Neural progenitor cell (in vitro differentiated cells): Measurements from ENCODE around the gene CES2. TPM values are rescaled to one million over a fixed set of nuclear protein-coding genes. Genes with fewer than 3 reads are reported as not detected.

Source experiments
- DNase-seq: peaks from one replicate; pipeline ENCODE4 v3.0.0-alpha.2; 2016; ENCODE audit warnings: low spot score
- H2AFZ ChIP-seq: fragments of 200-600 bp; sonication (generic); replicated peaks from 2 replicates; pipeline ENCODE4 v1.6.1; 2016; ENCODE audit warnings: antibody characterized with exemption
- H3F3A ChIP-seq: fragments of 200-600 bp; sonication (generic); 2 replicates; pipeline ENCODE4 v1.6.1; 2016; ENCODE audit warnings: antibody characterized with exemption, low read depth
- H3K27ac ChIP-seq: fragments of 200-600 bp; sonication (generic); 2 replicates; pipeline ENCODE4 v1.5.1; 2016; ENCODE audit warnings: mild to moderate bottlenecking
- H3K27me3 ChIP-seq: fragments of 200-600 bp; sonication (generic); 2 replicates; pipeline ENCODE4 v1.6.1; 2016; ENCODE audit warnings: mild to moderate bottlenecking, moderate library complexity
- H3K36me3 ChIP-seq: fragments of 200-600 bp; sonication (generic); 2 replicates; pipeline ENCODE4 v1.5.1; 2016
- H3K4me1 ChIP-seq: fragments of 200-600 bp; sonication (generic); 2 replicates; pipeline ENCODE4 v1.6.1; 2016; ENCODE audit warnings: mixed run types
- H3K4me2 ChIP-seq: fragments of 200-600 bp; sonication (generic); 2 replicates; pipeline ENCODE4 v1.6.1; 2016
- H3K4me3 ChIP-seq: fragments of 200-600 bp; sonication (generic); 2 replicates; pipeline ENCODE4 v1.5.1; 2016
- H3K79me2 ChIP-seq: fragments of 200-600 bp; sonication (generic); 2 replicates; pipeline ENCODE4 v1.6.1; 2016; ENCODE audit warnings: low read depth
- H3K9ac ChIP-seq: fragments of 200-600 bp; sonication (generic); 2 replicates; pipeline ENCODE4 v1.6.1; 2016
- H3K9me3 ChIP-seq: fragments of 200-600 bp; sonication (generic); 2 replicates; pipeline ENCODE4 v1.5.1; 2016; ENCODE audit warnings: low read depth
- H4K20me1 ChIP-seq: fragments of 200-600 bp; sonication (generic); 2 replicates; pipeline ENCODE4 v1.6.1; 2016; ENCODE audit warnings: low read depth
- H3K27ac Mint-ChIP-seq: 3 replicates; pipeline ENCODE4 v1.8.0; 2021; ENCODE audit warnings: mixed read lengths
- H3K27me3 Mint-ChIP-seq: 2 replicates; pipeline ENCODE4 v1.8.0; 2022; ENCODE audit warnings: low read depth, mild to moderate bottlenecking, inconsistent platforms, moderate library complexity, mixed read lengths; ENCODE audit not compliant: insufficient read depth
- H3K36me3 Mint-ChIP-seq: 3 replicates; pipeline ENCODE4 v1.8.0; 2021; ENCODE audit warnings: mixed read lengths
- H3K4me1 Mint-ChIP-seq: 3 replicates; pipeline ENCODE4 v1.8.0; 2021; ENCODE audit warnings: mixed read lengths
- H3K4me3 Mint-ChIP-seq: 3 replicates; pipeline ENCODE4 v1.8.0; 2021; ENCODE audit warnings: mild to moderate bottlenecking, moderate library complexity, mixed read lengths
- H3K9me3 Mint-ChIP-seq: 3 replicates; pipeline ENCODE4 v1.8.0; 2020; ENCODE audit warnings: mixed read lengths
- EZH2 ChIP-seq: fragments of 200-600 bp; sonication (generic); IDR thresholded peaks from 2 replicates; pipeline ENCODE4 v1.6.1; 2017; ENCODE audit warnings: antibody characterized with exemption, mild to moderate bottlenecking, moderate library complexity
- EZH2phosphoT487 ChIP-seq: fragments of 200-600 bp; sonication (generic); IDR thresholded peaks from 2 replicates; pipeline ENCODE4 v1.6.1; 2017; ENCODE audit warnings: antibody characterized with exemption
- total RNA-seq: library from RNA; depleted of rRNA; stranded (reverse); fragments of >200 nt; gene quantifications from 2 replicates; pipeline ENCODE4 v1.2.3, GENCODE V29; 2015; ENCODE audit warnings: low replicate concordance
- TF ChIP-seq, protein P1 (sequence below): fragments of 200-600 bp; sonication (generic); IDR thresholded peaks from 2 replicates; pipeline ENCODE4 v1.5.1; 2017; ENCODE audit warnings: antibody characterized with exemption, mild to moderate bottlenecking

Gene CES2
- total RNA-seq, 1 donor from 2014 or later = 11.1 TPM

DNA sequence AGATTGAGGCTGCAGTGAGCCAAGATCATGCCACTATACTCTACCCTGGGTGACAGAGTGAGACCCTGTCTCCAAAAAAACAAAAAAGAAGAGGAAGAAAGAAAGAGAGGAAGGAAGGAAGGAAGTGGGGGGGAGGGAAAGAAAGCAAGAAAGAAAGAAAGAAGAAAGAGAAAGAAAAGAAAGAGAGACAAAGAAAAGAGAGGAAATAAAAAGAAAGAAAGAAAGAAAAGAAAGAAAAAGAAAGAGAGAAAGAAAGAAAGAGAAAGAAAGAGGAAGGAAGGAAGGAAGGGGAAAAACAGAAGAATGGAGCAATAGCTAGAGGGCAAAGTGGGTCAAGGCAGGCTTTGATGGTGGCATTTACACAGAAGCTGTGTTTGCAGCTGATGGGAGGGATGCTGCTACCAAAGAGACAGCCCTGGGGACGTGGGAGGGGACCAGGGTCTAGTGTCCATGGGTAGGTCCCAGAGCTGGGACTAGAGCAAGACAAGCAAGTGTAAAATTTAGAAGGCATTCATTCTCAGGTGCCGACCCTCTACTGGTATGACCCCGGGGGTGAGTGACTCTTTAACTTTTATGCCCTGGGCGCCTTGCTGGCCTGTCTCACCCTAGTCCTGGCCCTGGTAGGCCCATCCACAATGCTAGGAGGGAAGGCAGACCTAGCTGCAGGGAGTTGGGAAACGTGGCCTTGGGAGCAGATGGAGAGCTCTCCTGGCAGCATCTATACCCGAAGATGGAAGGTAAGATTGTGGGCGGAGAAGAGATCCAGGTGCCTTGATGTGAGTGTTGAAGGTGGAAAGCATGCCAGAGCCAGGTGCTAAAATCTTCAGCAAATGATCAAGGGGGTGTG lies 23.8 kb downstream of the CES2 start:
- peaks cover 12% of the 10 kb centered on the region for H3K4me1 Mint-ChIP-seq
- Histone ChIP-seq H3K4me1 (no peaks in the 10 kb centered on the region), H3F3A (no peaks in the 10 kb centered on the region), H3K79me2 (no peaks in the 10 kb centered on the region), H3K36me3 (no peaks in the 10 kb centered on the region), H3K27ac (no peak overlapping the region), H3K4me3 (no peak overlapping the region), H3K9me3 (no peaks in the 10 kb centered on the region), H4K20me1 (no peaks in the 10 kb centered on the region), H3K9ac (no peak overlapping the region), H2AFZ (no peak overlapping the region), H3K4me2 (no peak overlapping the region), H3K27me3 (peaks cover 21% of the 10 kb centered on the region)
- H3K4me3 Mint-ChIP-seq = no peak overlapping the region
- no peak overlapping the region for H3K27ac Mint-ChIP-seq
- H3K9me3 Mint-ChIP-seq = no peaks in the 10 kb centered on the region
- DNase-seq = no peak
- no peaks in the 10 kb centered on the region for H3K36me3 Mint-ChIP-seq
- TF ChIP-seq, protein P1, sequence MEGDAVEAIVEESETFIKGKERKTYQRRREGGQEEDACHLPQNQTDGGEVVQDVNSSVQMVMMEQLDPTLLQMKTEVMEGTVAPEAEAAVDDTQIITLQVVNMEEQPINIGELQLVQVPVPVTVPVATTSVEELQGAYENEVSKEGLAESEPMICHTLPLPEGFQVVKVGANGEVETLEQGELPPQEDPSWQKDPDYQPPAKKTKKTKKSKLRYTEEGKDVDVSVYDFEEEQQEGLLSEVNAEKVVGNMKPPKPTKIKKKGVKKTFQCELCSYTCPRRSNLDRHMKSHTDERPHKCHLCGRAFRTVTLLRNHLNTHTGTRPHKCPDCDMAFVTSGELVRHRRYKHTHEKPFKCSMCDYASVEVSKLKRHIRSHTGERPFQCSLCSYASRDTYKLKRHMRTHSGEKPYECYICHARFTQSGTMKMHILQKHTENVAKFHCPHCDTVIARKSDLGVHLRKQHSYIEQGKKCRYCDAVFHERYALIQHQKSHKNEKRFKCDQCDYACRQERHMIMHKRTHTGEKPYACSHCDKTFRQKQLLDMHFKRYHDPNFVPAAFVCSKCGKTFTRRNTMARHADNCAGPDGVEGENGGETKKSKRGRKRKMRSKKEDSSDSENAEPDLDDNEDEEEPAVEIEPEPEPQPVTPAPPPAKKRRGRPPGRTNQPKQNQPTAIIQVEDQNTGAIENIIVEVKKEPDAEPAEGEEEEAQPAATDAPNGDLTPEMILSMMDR = no peak
- H3K27me3 Mint-ChIP-seq = peaks cover 15% of the 10 kb centered on the region

- Histone ChIP-seq H3K27me3 (peaks cover 21% of the 10 kb centered on the region), H3K4me3 (no peak overlapping the region), H3K36me3 (no peaks in the 10 kb centered on the region), H4K20me1 (no peaks in the 10 kb centered on the region), H3K79me2 (no peaks in the 10 kb centered on the region), H3K4me1 (no peaks in the 10 kb centered on the region), H2AFZ (no peak overlapping the region), H3K27ac (no peak overlapping the region), H3K9ac (no peak overlapping the region), H3K4me2 (no peak overlapping the region), H3F3A (no peaks in the 10 kb centered on the region), H3K9me3 (no peaks in the 10 kb centered on the region)
- Mint-ChIP-seq H3K36me3 (no peaks in the 10 kb centered on the region), H3K9me3 (no peaks in the 10 kb centered on the region), H3K4me1 (peaks cover 12% of the 10 kb centered on the region), H3K4me3 (no peak overlapping the region), H3K27ac (no peak overlapping the region), H3K27me3 (peaks cover 15% of the 10 kb centered on the region)
- TF ChIP-seq EZH2phosphoT487 (no peak), EZH2 (no peak)
- TF ChIP-seq, protein P1 = no peak
- no peak for DNase-seq
These were observed 24.4 kb downstream of the CES2 start for GRCh38 chr16:66959704-66960161.

DNA sequence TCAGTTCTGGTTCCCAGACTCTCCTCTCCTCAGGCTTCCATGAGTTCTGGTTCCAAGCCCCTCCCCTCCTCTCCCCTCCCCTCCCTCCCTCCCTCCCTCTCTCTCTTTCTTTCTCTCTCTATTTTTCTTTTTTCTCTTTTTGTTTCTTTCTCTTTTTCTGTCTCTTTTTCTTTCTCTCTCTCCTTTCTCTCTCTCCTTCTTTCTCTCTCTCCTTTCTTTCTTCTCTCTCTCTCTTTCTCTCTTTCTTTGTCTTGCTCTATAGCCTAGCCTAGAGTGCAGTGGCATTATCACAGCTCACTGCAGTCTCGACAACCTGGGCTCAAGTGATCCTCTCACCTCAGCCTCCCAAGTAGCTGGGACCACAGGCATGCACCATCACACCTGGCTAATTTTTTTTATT lies 25.0 kb downstream of the CES2 start:
- TF ChIP-seq EZH2phosphoT487 = no peak
- TF ChIP-seq, protein P1 = no peak
- no peak for TF ChIP-seq EZH2
- Histone ChIP-seq H4K20me1 (no peaks in the 10 kb centered on the region), H3K9ac (no peak overlapping the region), H3K4me2 (no peak overlapping the region), H3K27ac (no peak overlapping the region), H2AFZ (no peak overlapping the region), H3F3A (no peaks in the 10 kb centered on the region), H3K36me3 (no peaks in the 10 kb centered on the region), H3K9me3 (no peaks in the 10 kb centered on the region), H3K4me1 (no peaks in the 10 kb centered on the region), H3K27me3 (peaks cover 21% of the 10 kb centered on the region), H3K4me3 (no peak overlapping the region), H3K79me2 (no peaks in the 10 kb centered on the region)
- Mint-ChIP-seq H3K4me1 (peaks cover 12% of the 10 kb centered on the region), H3K36me3 (no peaks in the 10 kb centered on the region), H3K9me3 (no peaks in the 10 kb centered on the region), H3K27me3 (peaks cover 13% of the 10 kb centered on the region), H3K27ac (no peak overlapping the region), H3K4me3 (no peak overlapping the region)
- no peak for DNase-seq
